HCT116 (cell line): ENCODE measurements around the gene GPR52. TPM values are rescaled to one million over a fixed set of nuclear protein-coding genes. Genes with fewer than 3 reads are reported as not detected.

Source experiments
- ATAC-seq: fragments of 200-7000 bp; cut with Tn5 transposase; 2 replicates; pipeline ENCODE4 v1.9.1; 2020; ENCODE audit warnings: mild to moderate bottlenecking, moderate library complexity
- BruUV-seq: library from RNA; stranded (reverse); fragments of 400-500 nt; replicated peaks from 2 replicates; lab custom pipeline; 2021; lab: Mats Ljungman, UMichigan
- CTCF ChIA-PET: fragments of 300-600 bp; sonication (Branson Sonifier 250); formaldehyde crosslinking; loops from one replicate; lab custom pipeline; 2021; ENCODE audit warnings: antibody characterized with exemption; lab: Charles Lee
- POLR2A ChIA-PET: fragments of 300-600, 350-600 bp; sonication (Branson Sonifier 250); formaldehyde crosslinking; loops from one replicate; lab custom pipeline; 2021; ENCODE audit warnings: antibody characterized with exemption; lab: Charles Lee
- RAD21 ChIA-PET, 2 experiments: fragments of 300-600 bp; sonication (Branson Sonifier 250); formaldehyde crosslinking; loops; one replicate each; lab custom pipeline; 2023; ENCODE audit warnings: low total read pairs in 2 of 2; ENCODE audit not compliant: uncharacterized antibody in 2 of 2, unreplicated experiment in 2 of 2, low non-redundant PET in 1 of 2; lab: Charles Lee
- DNase-seq: peaks from one replicate; pipeline ENCODE4 v3.0.0-alpha.2; 2010; ENCODE audit warnings: low read depth, low spot score
- H2AFZ ChIP-seq: fragments of 200-600 bp; shearing (Covaris generic), sonication (generic); 2 replicates; pipeline ENCODE4 v1.6.1; 2017; ENCODE audit warnings: low read depth, mixed run types, mixed read lengths, antibody characterized with exemption, low read length; ENCODE audit not compliant: poor library complexity, severe bottlenecking
- H3K27ac ChIP-seq: 2 replicates; pipeline ENCODE4 v1.5.1; 2012; ENCODE audit warnings: low read depth, low read length
- H3K27me3 ChIP-seq: fragments of 200-600 bp; sonication (generic); 2 replicates; pipeline ENCODE4 v1.6.1; 2016; ENCODE audit warnings: mixed run types, low read length, mixed read lengths; ENCODE audit not compliant: insufficient read depth
- H3K36me3 ChIP-seq, 2 experiments: fragments of 200-500 bp in 1 of 2; fragments of 200-600 bp in 1 of 2; sonication (Bioruptor generic) in 1 of 2; sonication (generic) in 1 of 2; 2 replicates each; pipeline versions ENCODE4 v1.5.1 to v1.6.1; 2014 to 2016; ENCODE audit warnings: low read length in 2 of 2, inconsistent platforms in 1 of 2, mixed read lengths in 1 of 2, mixed run types in 1 of 2; ENCODE audit not compliant: insufficient read depth in 2 of 2, control insufficient read depth in 1 of 2
- H3K4me1 ChIP-seq, 2 experiments: fragments of 200-600 bp in 1 of 2; sonication (generic) in 1 of 2; 2 replicates each; pipeline versions ENCODE4 v1.5.1 to v1.6.1; 2012 to 2017; ENCODE audit warnings: low read length in 2 of 2, inconsistent platforms in 1 of 2, mild to moderate bottlenecking in 1 of 2, mixed read lengths in 1 of 2, mixed run types in 1 of 2, moderate library complexity in 1 of 2; ENCODE audit not compliant: insufficient read depth in 2 of 2, control insufficient read depth in 1 of 2
- H3K4me2 ChIP-seq: fragments of 200-600 bp; sonication (generic); 2 replicates; pipeline ENCODE4 v1.6.1; 2017; ENCODE audit warnings: mixed run types, low read length, mixed read lengths
- H3K4me3 ChIP-seq, 2 experiments: fragments of 200-600 bp in 1 of 2; sonication (generic) in 1 of 2; replicated peaks in 1 of 2; 2 replicates each; pipeline ENCODE4 v1.5.1; 2011 to 2016; ENCODE audit warnings: low read length in 2 of 2, control low read depth in 1 of 2, low read depth in 1 of 2, mild to moderate bottlenecking in 1 of 2, mixed read lengths in 1 of 2, mixed run types in 1 of 2
- H3K79me2 ChIP-seq: fragments of 200-600 bp; sonication (generic); 2 replicates; pipeline ENCODE4 v1.6.1; 2017; ENCODE audit warnings: mild to moderate bottlenecking, mixed run types, low read length, moderate library complexity, mixed read lengths; ENCODE audit not compliant: insufficient read depth
- H3K9ac ChIP-seq: fragments of 200-600 bp; sonication (generic); 2 replicates; pipeline ENCODE4 v1.6.1; 2016; ENCODE audit warnings: low read length, mixed read lengths
- H3K9me2 ChIP-seq: fragments of 200-600 bp; sonication (generic), shearing (Covaris generic); 2 replicates; pipeline ENCODE4 v1.6.1; 2017; ENCODE audit warnings: mixed run types, mild to moderate bottlenecking, moderate library complexity; ENCODE audit not compliant: insufficient read depth
- H3K9me3 ChIP-seq, 2 experiments: fragments of 200-500 bp in 1 of 2; fragments of 200-600 bp in 1 of 2; sonication (Bioruptor generic) in 1 of 2; sonication (generic) in 1 of 2; 2 replicates each; pipeline ENCODE4 v1.6.1; 2014 to 2017; ENCODE audit warnings: low read length in 2 of 2, mixed read lengths in 2 of 2, inconsistent platforms in 1 of 2, low read depth in 1 of 2, mild to moderate bottlenecking in 1 of 2, mixed run types in 1 of 2, moderate library complexity in 1 of 2; ENCODE audit not compliant: control insufficient read depth in 1 of 2, insufficient read depth in 1 of 2
- H4K20me1 ChIP-seq: fragments of 200-600 bp; sonication (generic), shearing (Covaris generic); 2 replicates; pipeline ENCODE4 v1.6.1; 2017; ENCODE audit warnings: mixed run types, mild to moderate bottlenecking, moderate library complexity; ENCODE audit not compliant: insufficient read depth
- ATF3 ChIP-seq: IDR thresholded peaks from 2 replicates; pipeline ENCODE4 v1.6.1; 2012
- CBX3 ChIP-seq: IDR thresholded peaks from 2 replicates; pipeline ENCODE4 v1.6.1; 2012; ENCODE audit warnings: low read depth
- CEBPB ChIP-seq: IDR thresholded peaks from 2 replicates; pipeline ENCODE4 v1.6.1; 2012; ENCODE audit warnings: low read depth
- CTCF ChIP-seq, 3 experiments: fragments of 200-600 bp in 1 of 3; sonication (generic) in 1 of 3; IDR thresholded peaks in 2 of 3; conservative IDR thresholded peaks in 1 of 3; 2 replicates each; pipeline ENCODE4 v1.5.1; 2012 to 2017; ENCODE audit warnings: low read depth in 2 of 3, low read length in 2 of 3, antibody characterized with exemption in 1 of 3, borderline replicate concordance in 1 of 3, control low read depth in 1 of 3, mild to moderate bottlenecking in 1 of 3, mixed read lengths in 1 of 3, mixed run types in 1 of 3, moderate library complexity in 1 of 3; ENCODE audit not compliant: insufficient read depth in 1 of 3
- ELF1 ChIP-seq: IDR thresholded peaks from 2 replicates; pipeline ENCODE4 v1.6.1; 2012; ENCODE audit warnings: low read depth, borderline replicate concordance
- FOSL1 ChIP-seq: IDR thresholded peaks from 2 replicates; pipeline ENCODE4 v1.6.1; 2012; ENCODE audit warnings: low read depth
- MAX ChIP-seq: IDR thresholded peaks from 2 replicates; pipeline ENCODE4 v1.6.1; 2012
- POLR2A ChIP-seq: IDR thresholded peaks from 2 replicates; pipeline ENCODE4 v1.7.0; 2011; ENCODE audit warnings: borderline replicate concordance; ENCODE audit not compliant: insufficient read depth, insufficient read length; ENCODE audit errors: extremely low read depth
- RAD21 ChIP-seq: IDR thresholded peaks from 2 replicates; pipeline ENCODE4 v1.6.1; 2012; ENCODE audit warnings: low read depth, mild to moderate bottlenecking
- SP1 ChIP-seq: IDR thresholded peaks from 2 replicates; pipeline ENCODE4 v1.6.1; 2012; ENCODE audit warnings: low read depth
- YY1 ChIP-seq: IDR thresholded peaks from 2 replicates; pipeline ENCODE4 v1.6.1; 2011; ENCODE audit warnings: low read length, low read depth, moderate library complexity, mild to moderate bottlenecking; ENCODE audit not compliant: insufficient replicate concordance; ENCODE audit errors: extremely low read depth
- ZBTB33 ChIP-seq: IDR thresholded peaks from 2 replicates; pipeline ENCODE4 v1.6.1; 2011; ENCODE audit warnings: mild to moderate bottlenecking, low read length, moderate library complexity; ENCODE audit not compliant: insufficient replicate concordance; ENCODE audit errors: extremely low read depth
- ZFX ChIP-seq: fragments of 450-650 bp; IDR thresholded peaks from 2 replicates; pipeline ENCODE4 v1.6.1; 2017
- ZNF274 ChIP-seq: fragments of 200-500 bp; sonication (Bioruptor generic); IDR thresholded peaks from 2 replicates; pipeline ENCODE4 v1.6.1; 2014; ENCODE audit warnings: mild to moderate bottlenecking, low read depth, low read length, inconsistent platforms
- intact Hi-C: fragments of 100-400 bp; cut with micrococcal nuclease; formaldehyde crosslinking; loops from 2 replicates; pipeline ENCODE4 v1.10.0; 2022
- total RNA-seq: library from RNA; stranded (reverse); gene quantifications from one replicate; pipeline ENCODE4 v1.2.1, GENCODE V29; 2021; ENCODE audit not compliant: unreplicated experiment

Gene GPR52
- total RNA-seq, 1 experiment from 2014 or later: 0.34 TPM

- DNase-seq (no peak), ATAC-seq (no peak)
- Histone ChIP-seq H3K9me2 (no peaks in the 10 kb centered on the region), H3K36me3 (no peaks in the 10 kb centered on the region), H3K79me2 (no peaks in the 10 kb centered on the region), H3K4me3 (no peak overlapping the region), H4K20me1 (peaks cover 6% of the 10 kb centered on the region; the same call in 1 of the 2 replicates), H2AFZ (no peak overlapping the region), H3K9me3 (no peaks in the 10 kb centered on the region), H3K4me2 (no peak overlapping the region), H3K27me3 (no peaks in the 10 kb centered on the region), H3K9ac (no peak overlapping the region), H3K4me1 (no peaks in the 10 kb centered on the region), H3K27ac (no peak overlapping the region)
- BruUV-seq: no TSS peak
- ChIA-PET CTCF (no interaction called here), POLR2A (no interaction called here), RAD21 (no interaction called here)
- TF ChIP-seq ZBTB33 (no peak), RAD21 (no peak)
- intact Hi-C loops: no loop called here
Observed at GRCh38 chr1:174451408-174451807, 3.6 kb downstream of the GPR52 start.

GRCh38 chr1:174465855-174466254, 18.1 kb downstream of the GPR52 start:
- Histone ChIP-seq H3K27me3 (no peaks in the 10 kb centered on the region), H3K9ac (no peak overlapping the region), H4K20me1 (no peaks in the 10 kb centered on the region), H3K79me2 (no peaks in the 10 kb centered on the region), H3K27ac (no peak overlapping the region), H3K4me2 (no peak overlapping the region)
- BruUV-seq: no TSS peak
- intact Hi-C loops: no loop called here
- TF ChIP-seq POLR2A (no peak), SP1 (no peak), YY1 (no peak), CBX3 (no peak), CTCF (IDR thresholded peaks at IDR 0.05 in 2 of 3, conservative IDR thresholded peaks at IDR 0.05 in 1 of 3; ENCODE audit: borderline replicate concordance in 1 of 3, insufficient read depth in 1 of 3, low read depth in 2 of 3, low read length in 2 of 3) (no peak), ZNF274 (no peak), CEBPB (no peak), ELF1 (no peak), FOSL1 (no peak), MAX (no peak), ATF3 (no peak), ZFX (no peak)
- TF ChIP-seq, all 23 proteins: peak for 0
- no peaks in the 10 kb centered on the region for H3K9me2 ChIP-seq
- no peak overlapping the region for H2AFZ ChIP-seq
- no peaks in the 10 kb centered on the region for H3K9me3 ChIP-seq
- DNase-seq (no peak), ATAC-seq (no peak)
- H3K4me3 ChIP-seq: no peak overlapping the region
- H3K36me3 ChIP-seq: no peaks in the 10 kb centered on the region
- H3K4me1 ChIP-seq: no peaks in the 10 kb centered on the region
- ChIA-PET POLR2A (no interaction called here), RAD21 (no interaction called here), CTCF (no interaction called here)
